ENCODE measurements around the gene GAB2. TPM values are rescaled to one million over a fixed set of nuclear protein-coding genes. Genes with fewer than 3 reads are reported as not detected.
A peak's percentile ranks its signal among the peaks of the same experiment; 100 is the strongest.

The GAB2 gene
- total and polyA plus RNA-seq, 10 of the 15 experiments (the other 5 are each of a cell fraction or from before 2014, with no cell fraction given): 0.69 to 12.6 (median 3.8) TPM

GRCh38 chr11:78414321-78415051 is 3.1 kb downstream of the GAB2 start:
- no TSS peak for BruUV-seq (replicated peaks)

More at GRCh38 chr11:78414321-78415051, 3.1 kb downstream of the GAB2 start:
- Histone ChIP-seq H3K4me3 (no peak overlapping the region), H3K79me2 (ENCODE audit: control insufficient read depth, insufficient read depth, low read length) (no peaks in the 10 kb centered on the region), H3K36me3 (ENCODE audit: control insufficient read depth in 2 of 2, insufficient read depth in 2 of 2, low read length in 1 of 2) (no peaks in the 10 kb centered on the region), H3K9ac (ENCODE audit: control insufficient read depth, insufficient read depth, low read length) (no peak overlapping the region), H4K20me1 (ENCODE audit: control insufficient read depth, insufficient read depth) (no peaks in the 10 kb centered on the region), H3K9me3 (replicated peaks; ENCODE audit: control insufficient read depth, insufficient read depth, low read length) (no peaks in the 10 kb centered on the region; the same call in 2 of the 3 replicates), H2AFZ (ENCODE audit: control insufficient read depth, low read depth, low read length) (no peak overlapping the region), H3K27me3 (replicated peaks in 1 of 2; ENCODE audit: control insufficient read depth in 2 of 2, insufficient read depth in 2 of 2, low read length in 1 of 2) (no peaks in the 10 kb centered on the region), H3K4me1 (ENCODE audit: control insufficient read depth, insufficient read depth, low read length) (peaks cover 9% of the 10 kb centered on the region), H3K4me2 (ENCODE audit: control insufficient read depth, insufficient read depth) (no peak overlapping the region), H3K27ac (ENCODE audit: control insufficient read depth, insufficient read depth) (no peak overlapping the region)
- ChIA-PET RAD21 (ENCODE audit: unreplicated experiment) (interaction anchor here (0.9 to 5.7 kb wide), 9 partner anchors 15 to 187 kb away, joined by 3 to 137 read pairs (median 8); no protein-coding TSS in a partner anchor), POLR2A (interaction anchor here (1.1 to 2.9 kb wide), 2 partner anchors 150 to 153 kb away, joined by 3 to 15 read pairs; no protein-coding TSS in a partner anchor), CTCF (interaction anchor here (0.6 to 11.9 kb wide), 20 partner anchors 10 to 301 kb away, joined by 3 to 280 read pairs (median 4); partner anchors contain the start of gene NARS2), SMC1A (ENCODE audit: uncharacterized antibody, unreplicated experiment) (interaction anchor here (1.0 to 7.1 kb wide), 11 partner anchors 11 to 186 kb away, joined by 3 to 108 read pairs (median 8); partner anchors contain the start of gene NARS2)
- FAIRE-seq (no peak), DNase-seq (ENCODE audit: low read depth, low spot score) (no peak), ATAC-seq (no peak)
- TF ChIP-seq SMC3 (IDR thresholded peaks at IDR 0.05; ENCODE audit: borderline replicate concordance, low read length): peak; percentile 29; the same call in 1 of the 2 replicates
- peak; percentile 26; the same call in 1 of the 2 replicates for TF ChIP-seq RAD21 (IDR thresholded peaks at IDR 0.05; ENCODE audit: insufficient read depth, low read depth, low read length)
- TF ChIP-seq CTCF (IDR thresholded peaks at IDR 0.05 in 2 of 3, conservative IDR thresholded peaks at IDR 0.05 in 1 of 3; ENCODE audit: control insufficient read depth in 2 of 3, extremely low read depth in 1 of 3, insufficient read depth in 1 of 3, low read depth in 3 of 3, low read length in 3 of 3): peak; percentile 43 to 54 (median 53)
- no peak for TF ChIP-seq SKIL (IDR thresholded peaks at IDR 0.05; ENCODE audit: low read depth, poor library complexity, severe bottlenecking)
- WGBS (ENCODE audit: insufficient coverage, insufficient replicate concordance, low lambda C conversion rate, missing lambda C conversion rate): 68% methylated on average over 14 of the region's 14 CpGs
- intact Hi-C loops (cut with micrococcal nuclease; ENCODE audit: unreplicated experiment): loop anchor here (5.0 kb wide), 1 partner anchor 102 kb away; no protein-coding TSS in a partner anchor
- in situ Hi-C loops (cut with MboI): loop anchor here (5.0 kb wide), 1 partner anchor 148 kb away; no protein-coding TSS in a partner anchor
